HG02571 (cell line): Measurements from ENCODE around the gene ZNRF3.
"Not testable (repeated sequence)": the region's sequence is repeated elsewhere in the genome, so short reads cannot be mapped to it uniquely, and the experiment has no call there.

Experiments
- ATAC-seq: cut with Tn5 transposase; IDR thresholded peaks from one replicate; pipeline ENCODE4 v1.9.1; 2021; ENCODE audit warnings: mild to moderate bottlenecking, moderate library complexity; ENCODE audit not compliant: unreplicated experiment

Gene ZNRF3

DNA sequence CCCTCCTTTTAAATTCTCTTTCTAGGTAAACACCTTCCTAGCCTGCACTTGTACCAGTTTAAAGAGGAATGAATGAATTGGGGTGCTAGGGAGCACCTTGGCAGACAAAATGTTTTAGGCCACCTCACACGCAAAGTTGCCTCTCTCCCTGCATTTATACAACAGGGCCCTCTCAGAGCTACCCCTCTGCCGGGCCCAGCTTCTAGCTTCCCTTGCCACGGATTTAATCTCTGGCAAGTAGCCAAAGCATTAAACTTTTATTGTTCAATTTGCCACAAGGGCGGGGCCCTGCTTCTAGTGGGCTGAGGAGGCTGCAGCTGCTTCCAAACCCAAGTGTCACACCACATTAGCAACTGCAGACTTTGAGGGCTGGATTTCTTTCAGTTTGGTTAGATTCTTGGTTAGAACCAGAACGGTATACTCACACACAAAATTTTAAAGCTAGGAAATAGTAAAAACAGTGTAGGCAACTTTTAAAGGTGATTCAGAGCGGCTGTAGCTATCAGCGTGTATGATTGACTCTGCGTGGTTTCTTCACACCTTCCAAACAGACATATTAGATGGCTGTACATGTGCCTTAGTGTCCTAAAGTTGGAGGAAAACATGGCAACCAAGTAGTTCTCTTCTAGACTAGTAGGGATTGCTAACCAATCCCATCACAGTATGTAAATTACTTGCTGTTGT lies 196.0 kb downstream of the ZNRF3 start:
- ATAC-seq, result no peak

DNA sequence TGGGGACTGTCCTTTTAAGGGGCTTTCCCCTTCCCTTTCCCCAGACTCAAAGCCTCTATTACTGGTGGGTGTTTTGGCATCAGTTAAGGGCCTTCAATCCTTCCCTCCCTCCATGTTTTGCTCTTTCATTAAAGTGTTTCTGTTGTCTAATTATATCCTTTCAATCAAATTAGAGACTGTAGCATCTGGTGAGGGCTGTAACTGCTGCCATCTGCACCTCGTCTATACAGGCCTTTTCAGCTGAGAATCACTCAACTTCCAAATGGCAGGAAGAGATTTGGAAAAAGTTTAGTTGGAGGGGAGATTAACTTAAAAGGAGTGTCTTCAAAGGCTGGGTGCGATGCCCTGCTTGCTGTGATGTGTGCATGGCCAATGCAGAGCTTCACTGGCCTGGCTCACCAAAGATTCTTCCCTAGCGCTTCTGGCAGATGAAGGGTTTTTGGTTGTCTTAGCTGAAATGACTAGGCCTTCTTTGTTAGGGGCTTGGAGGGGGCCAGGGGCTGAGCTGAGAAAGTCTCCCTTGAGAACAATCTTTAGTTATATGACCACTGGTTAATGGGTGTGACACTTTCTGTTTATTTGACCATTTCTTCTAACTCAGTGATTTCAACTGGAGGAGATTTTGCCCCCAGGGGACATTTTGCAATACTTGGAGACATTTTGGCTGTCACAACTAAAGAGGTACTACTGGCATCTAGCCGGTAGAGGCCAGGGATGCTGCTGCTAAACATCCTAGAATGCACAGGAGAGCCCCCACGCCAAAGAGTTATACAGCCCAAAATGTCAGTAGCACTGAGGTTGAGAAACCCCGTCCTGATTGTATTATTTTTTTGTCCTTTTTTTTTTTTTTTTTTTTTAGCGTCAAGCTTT lies 197.0 kb downstream of the ZNRF3 start:
- ATAC-seq, result no peak

DNA sequence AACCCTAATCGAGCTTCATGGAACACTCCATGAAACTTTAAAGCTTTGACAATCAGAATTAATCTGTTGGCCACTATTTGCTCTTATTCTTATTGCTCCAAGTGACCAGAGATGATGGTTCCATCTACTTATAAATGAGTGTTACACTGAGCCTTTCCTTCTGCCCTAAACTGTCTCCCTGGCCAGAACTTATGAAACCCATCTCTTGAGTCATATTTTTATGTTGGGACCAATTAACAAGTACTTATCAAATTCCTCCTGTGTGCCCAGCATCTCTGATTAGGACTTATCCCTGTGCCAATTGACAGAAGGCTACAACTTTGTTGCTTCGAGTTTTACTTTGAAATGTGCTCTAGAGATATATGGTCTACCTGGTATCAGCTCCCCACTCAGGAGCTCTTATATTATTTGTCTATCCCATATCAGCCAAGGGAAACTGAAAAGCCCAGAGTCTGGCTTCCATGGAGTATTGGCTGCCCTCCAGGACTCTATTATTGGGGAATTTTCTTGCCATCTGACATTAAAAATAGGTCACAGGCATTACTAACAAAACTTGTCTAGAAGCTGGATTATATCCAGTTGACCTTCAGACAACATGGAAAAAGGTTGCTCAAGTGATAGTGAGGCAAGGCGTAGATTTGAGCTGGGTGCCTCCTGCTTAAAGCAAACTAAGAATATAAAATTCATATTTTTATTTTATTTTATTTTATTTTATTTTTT lies 198.3 kb downstream of the ZNRF3 start:
- no peak for ATAC-seq

DNA sequence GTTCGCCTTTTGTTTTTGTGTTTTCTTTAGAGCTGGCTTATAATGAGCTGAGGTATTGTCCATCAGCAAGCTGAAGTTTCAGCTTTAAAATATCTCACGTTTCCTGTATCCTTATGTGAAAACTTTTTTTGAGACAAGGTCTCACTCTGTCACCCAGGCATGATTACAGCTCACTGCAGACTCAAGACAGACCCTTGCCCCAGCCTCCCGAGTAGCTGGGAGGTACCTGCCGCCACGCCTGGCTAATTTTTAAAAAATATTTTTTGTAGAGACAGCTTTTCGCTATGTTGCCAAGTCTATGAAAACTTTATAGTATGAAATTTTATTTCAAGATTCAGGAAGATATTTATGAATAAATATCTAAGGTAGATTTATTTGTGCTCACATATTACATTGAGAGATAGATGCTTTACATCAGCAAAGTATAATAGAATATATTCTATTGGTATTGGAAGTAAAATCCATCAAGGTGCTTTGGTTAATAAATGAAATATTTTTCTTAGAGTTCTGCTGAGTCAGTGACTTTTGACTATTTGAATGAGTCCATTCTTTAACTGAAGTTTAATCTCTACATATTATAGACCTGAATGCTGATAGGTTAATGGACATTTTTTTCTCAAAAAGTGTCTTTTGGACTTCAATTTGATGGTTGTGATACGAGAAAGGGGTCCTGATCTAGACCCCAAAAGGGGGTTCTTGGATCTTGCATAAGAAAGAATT lies 199.6 kb downstream of the ZNRF3 start:
- no peak for ATAC-seq

DNA sequence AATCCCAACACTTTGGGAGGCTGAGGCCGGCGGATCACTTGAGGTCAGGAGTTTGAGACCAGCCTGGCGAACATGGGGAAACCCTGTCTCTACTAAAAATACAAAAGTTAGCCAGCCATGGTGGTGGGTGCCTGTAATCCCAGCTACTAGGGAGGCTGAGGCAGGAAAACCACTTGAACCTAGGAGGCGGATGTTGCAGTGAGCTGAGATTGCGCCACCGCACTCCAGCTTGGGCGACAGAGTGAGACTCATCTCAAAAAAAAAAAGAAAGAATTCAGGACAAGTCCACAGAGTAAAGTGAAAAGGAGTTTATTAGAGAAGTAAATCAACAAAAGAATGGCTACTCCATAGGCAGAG lies 200.2 kb downstream of the ZNRF3 start:
- ATAC-seq, result not testable (repeated sequence)

DNA sequence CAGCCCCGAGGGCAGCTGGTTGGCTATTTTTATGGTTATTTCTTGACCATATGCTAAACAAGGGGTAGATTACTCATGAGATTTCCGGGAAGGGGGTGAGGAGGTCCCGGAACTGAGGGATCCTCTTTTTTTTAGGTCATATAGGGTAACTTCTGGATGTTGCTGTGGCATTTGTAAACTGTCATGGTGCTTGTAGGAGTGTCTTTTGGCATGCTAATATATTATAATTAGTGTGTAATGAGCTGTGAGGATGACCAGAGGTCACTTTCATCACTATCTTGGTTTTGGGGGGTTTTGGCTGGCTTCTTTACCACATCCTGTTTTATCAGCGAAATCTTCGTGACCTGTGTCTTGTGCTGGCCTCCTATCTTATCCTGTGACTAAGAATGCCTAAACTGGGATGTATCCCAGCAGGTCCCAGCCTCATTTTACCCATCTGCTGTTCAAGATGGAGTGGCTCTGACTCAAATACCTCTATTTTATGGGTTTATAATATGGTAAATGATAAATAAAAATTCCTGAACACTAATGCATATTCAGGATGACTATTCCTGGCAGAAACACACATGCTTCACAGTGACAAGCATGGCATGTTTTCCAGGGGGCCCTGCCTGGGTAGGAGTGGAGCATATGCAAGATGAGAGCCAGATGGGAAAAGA lies 200.7 kb downstream of the ZNRF3 start:
- no peak for ATAC-seq

DNA sequence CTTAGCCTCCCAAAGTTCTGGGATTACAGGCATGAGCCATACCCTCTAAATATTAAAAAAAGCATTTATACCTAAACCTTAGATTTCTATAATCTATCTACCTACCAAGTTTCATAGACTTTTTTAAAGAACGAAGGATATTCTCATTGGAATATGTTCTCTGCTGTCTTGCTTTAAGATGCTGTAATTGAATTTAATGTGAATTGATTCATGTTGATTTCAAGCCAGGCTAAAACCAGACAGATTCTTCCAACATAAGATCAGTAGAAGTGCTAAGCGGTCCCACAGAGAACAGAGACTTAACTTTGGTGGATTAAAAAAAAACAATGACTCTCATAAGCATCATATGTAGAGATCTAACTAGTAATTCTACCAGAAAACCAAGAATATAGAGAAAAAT lies 203.6 kb downstream of the ZNRF3 start:
- no peak for ATAC-seq

DNA sequence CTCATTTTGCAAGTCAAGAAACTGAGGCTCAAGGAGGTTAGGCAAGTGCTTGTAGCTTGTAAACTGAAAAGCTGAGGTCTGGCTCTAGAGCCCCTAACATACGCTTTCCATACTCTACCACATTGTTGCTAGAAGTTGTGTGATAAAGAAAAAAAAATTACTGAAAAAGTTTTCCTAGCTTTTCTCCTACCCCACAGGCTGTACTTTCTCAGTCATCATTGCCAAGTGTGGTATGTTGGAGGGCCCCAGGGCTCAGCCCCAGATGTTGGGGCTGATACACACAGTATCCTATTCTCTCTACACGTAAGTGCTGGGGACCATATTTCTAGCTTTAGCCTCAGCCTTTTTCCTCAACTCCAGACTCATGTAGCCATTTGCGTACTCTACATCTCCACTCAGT lies 205.4 kb downstream of the ZNRF3 start:
- no peak for ATAC-seq

DNA sequence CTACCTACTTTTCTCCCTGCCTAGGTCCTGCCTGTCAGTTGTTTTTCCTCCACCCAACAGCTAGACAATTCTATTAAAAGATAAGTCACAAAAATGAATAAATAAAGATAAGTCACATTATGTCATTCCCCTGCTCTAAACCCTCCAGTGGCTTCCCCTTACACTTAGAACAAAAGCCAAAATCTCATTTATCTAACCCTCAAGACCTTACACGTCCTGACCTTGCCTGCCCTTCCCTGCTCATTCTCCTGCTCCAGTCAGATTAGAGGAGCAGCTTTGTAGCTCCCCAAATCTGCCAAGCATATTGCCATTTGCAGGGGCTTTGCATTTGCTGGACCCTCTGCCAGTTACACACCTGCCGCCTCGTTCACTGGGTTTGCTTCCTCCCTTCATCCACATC lies 206.1 kb downstream of the ZNRF3 start:
- ATAC-seq, result no peak

DNA sequence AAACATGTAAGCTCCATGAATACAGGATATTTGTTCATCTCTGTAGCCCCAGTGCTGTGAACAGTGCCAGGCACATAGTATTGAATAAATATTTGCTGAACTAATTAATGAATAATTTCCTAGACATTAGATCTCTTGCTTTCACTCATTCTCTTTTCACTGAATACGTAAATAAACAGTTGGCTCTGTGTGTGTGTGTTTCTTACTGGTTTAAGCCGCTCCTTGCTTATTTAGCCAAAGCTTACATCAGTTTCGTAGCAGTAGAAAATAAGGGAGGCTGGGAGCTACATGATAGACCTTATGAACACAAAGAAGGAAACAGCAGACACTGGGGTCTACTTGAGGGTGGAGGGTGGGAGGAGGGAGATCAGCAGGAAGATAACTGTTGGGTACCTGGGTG lies 206.7 kb downstream of the ZNRF3 start:
- ATAC-seq, result no peak

DNA sequence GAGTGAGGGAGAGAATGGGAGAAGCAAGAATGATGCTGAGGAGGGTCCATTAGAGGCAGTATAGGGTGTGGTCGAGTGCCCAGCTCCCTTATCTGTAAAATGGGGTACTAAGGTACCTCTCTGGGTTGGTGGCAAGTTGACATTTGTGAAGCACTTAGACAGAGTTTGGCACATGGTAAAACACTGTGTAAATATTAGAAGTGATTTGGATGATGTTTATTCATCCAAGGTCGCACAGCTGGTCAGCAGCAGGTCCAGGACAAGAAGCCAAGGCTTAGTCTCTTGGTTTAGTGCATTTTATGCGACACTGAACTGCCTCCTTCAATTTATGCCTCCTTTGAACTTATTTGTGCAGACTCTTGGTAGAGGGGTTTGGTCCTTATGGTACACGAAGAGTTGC lies 208.9 kb downstream of the ZNRF3 start:
- no peak for ATAC-seq

DNA sequence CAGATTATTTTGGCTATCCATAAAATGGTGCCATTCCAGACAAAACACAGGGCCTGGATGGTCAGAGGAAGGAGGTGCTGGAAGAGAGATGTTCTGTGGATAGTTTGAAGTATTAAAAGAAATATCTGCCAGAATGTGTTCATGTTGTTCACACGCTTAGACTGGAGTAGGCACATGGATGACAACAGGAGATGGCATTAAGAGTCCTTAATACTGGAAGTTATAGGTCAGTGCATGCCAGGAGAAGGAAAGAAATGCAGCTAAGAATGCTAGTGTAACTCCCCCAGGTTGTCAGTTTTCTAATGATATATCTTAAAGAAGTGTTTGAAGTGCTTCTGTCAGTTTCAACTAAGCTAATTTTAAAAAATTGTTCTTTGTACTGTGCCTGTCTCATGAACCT lies 209.7 kb downstream of the ZNRF3 start:
- ATAC-seq, result no peak

DNA sequence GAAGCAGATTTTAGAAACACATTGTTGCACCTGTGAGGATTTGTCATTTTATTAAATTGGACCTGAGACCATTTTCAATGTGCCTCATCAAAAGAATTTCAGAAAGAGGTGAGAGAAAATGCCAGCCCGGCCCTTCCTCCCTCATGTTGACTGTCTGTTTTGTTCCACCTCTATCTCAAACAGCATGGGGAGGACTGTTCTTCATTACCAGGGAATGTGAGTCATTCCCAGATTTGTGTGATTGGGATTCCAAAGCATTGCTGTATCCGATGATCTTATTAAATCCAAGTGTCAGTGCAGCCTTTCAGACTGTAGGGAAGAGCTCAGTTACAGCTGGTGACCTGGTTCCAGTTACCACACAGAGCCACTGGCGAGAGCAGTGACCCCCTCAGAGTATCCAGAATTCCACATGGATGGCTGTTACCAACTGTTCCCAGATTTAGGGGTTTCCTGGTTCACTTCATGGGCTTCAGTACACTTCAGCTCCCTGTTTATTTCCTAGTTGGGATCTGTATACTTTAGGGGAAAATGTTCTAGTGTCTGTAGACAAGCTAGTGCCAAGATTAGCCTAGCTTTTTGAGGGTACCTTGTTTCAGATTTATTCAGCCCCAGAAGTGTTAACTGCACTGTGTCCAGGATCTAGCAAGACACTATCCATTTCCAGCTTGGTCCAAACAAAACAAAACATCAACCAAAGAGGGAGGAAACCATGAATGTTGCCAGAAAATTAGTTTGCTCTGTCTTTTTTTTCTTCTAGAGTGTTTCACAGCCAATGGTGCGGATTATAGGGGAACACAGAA lies 210.3 kb downstream of the ZNRF3 start:
- ATAC-seq, result no peak

DNA sequence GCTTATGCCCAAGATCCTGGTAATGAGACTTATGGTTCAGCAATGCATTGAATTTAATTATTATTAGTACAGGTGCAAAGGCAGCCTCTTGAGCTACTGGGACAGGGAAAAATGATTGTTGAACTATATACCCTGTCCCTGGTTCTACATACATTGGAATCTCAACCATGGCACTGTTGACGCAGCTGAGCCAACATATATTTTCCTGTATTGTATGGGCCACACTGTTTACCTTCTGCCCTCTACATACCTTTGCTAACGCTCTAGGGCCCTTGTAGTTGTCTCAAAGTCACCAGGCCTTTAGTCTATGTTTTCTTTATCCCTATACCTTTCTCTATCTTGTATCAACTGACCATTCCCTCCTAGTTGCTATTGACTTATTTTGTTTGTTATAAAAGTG lies 212.1 kb downstream of the ZNRF3 start:
- no peak for ATAC-seq

DNA sequence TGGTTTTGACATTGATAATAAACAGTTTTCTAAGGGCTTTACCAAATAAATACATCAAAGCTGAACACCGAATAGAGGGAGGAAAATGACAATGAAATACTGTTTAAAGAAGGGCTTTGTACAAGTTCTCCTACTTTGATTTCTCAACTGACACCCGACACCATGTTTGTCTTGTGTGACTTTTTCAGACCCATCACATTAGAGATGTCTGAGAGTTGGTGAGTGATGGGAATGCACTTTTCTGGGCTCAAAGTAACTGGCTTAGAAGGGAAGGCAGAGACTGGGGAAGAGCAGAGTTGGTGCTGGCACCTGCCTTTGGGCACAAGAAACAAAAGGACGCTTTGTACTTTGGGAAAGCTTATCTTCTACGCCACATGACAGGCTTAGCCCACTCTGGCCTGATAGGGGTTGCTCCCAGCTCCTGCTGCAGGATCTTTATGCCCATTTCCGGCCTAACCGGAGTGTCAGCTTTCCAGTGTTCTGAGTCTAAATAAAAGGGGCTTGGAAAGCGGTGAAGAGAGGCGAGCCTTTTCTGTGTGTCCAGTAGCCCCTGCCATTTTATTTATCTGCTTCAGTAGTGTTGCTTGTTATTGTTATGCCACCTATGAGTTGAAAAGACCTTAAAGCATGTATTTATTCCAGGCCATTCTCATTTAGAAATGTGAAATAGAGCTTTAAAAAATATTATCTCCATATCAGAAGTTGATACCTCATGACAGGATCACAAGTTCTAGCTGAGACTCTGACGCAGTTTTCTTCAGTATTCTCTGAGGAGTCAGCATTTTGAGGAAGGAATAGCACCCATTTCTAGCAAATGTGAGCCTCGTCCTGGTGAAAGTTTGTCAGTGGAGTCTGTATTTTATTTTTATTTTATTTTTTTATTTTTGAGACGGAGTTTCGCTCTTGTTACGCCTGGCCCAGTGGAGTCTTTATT lies 213.6 kb downstream of the ZNRF3 start:
- ATAC-seq, result no peak

DNA sequence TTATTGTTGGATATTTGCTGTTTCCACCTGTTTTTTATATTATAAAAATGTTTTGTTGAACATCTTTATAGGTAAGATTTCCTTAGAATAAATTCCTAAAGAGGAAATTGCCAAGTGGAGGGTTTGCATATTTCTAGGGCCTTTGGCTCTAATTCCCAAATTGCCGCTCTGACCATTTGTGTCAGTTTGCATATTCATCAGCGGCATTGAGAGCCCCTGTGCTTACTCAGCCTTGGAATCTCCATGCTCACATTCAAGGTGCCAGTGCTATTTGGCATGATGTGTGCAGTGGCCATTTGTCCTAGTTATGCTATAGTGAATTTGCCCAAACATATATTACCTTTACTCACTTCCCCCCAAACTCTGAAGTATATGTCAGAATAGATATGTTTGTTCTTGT lies 214.9 kb downstream of the ZNRF3 start:
- ATAC-seq, result no peak

DNA sequence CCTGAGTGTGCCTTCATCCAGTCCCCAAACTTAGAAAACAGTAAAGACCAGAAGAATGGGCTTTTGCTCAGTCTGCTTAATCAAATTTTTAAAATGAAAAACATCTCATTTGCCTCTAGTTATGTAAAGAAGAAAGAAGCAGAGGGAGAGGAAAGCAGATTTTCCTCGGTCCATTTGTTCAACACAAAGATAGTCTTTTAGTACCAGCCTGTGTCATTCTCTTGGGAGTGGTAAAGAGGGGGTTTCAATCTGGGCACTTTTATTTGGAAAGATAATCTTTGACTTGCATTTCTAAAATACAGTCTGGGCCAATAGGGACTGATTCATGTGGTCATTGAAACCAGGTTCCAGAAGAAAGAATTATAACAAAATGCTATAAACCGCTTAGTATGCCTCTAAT lies 218.9 kb downstream of the ZNRF3 start:
- no peak for ATAC-seq

DNA sequence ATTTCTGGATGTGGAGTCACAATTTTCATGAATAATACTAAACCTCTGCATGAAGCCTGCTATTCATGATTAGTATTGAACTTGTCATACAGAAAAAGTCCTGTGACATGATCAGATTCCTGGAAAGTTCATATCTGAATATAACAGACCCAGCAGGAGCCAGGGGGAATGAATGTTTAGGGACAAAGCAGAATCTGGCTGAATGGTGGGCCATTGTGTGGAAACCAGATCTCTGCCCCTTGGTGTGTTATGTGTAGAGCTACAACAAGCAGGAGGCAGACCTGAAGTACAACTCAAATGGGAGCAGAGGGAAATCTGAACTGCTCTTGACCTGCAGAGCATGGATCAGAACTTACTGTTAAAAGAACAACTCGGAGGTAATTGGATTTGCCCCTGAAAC lies 219.7 kb downstream of the ZNRF3 start:
- ATAC-seq, result no peak

DNA sequence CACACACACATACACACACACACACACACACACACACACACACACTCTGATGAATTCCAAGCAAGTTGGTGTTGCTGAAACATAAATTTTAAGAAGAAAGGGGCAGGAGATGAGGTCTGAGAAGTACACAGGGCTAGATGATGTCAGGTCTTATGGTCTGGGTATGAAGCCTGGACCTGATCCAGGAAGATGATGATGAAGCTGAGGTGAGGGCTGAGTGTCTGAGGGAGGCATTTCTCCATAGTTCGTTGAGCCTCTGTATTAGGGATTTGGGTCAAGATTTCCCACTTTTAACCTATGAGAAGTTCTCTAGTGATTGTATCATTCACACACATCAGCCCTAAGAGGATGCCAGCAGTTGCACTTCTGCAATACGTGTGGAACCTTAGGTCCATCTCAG lies 222.1 kb downstream of the ZNRF3 start:
- ATAC-seq, result no peak
